Hepatocyte (in vitro differentiated cells): ENCODE measurements around the gene MED8. TPM values are rescaled to one million over a fixed set of nuclear protein-coding genes. Genes with fewer than 3 reads are reported as not detected.

Experiments used
- DNase-seq: peaks from one replicate; pipeline ENCODE4 v3.0.0-alpha.2; 2016; ENCODE audit warnings: low spot score
- H2AFZ ChIP-seq: fragments of 200-600 bp; sonication (generic); 2 replicates; pipeline ENCODE4 v1.6.0; 2016; ENCODE audit warnings: antibody characterized with exemption, mild to moderate bottlenecking
- H3K27ac ChIP-seq: fragments of 200-600 bp; sonication (generic); 2 replicates; pipeline ENCODE4 v1.5.1; 2016; ENCODE audit warnings: mild to moderate bottlenecking
- H3K27me3 ChIP-seq: fragments of 200-600 bp; sonication (generic); 2 replicates; pipeline ENCODE4 v1.6.1; 2016
- H3K36me3 ChIP-seq: fragments of 200-600 bp; sonication (generic); replicated peaks from 2 replicates; pipeline ENCODE4 v1.5.1; 2016; ENCODE audit warnings: low read depth; ENCODE audit not compliant: insufficient read depth
- H3K4me1 ChIP-seq: fragments of 200-600 bp; sonication (generic); 2 replicates; pipeline ENCODE4 v1.5.1; 2016; ENCODE audit warnings: mild to moderate bottlenecking, moderate library complexity; ENCODE audit not compliant: insufficient read depth
- H3K4me2 ChIP-seq: fragments of 200-600 bp; sonication (generic); 2 replicates; pipeline ENCODE4 v1.6.0; 2016
- H3K4me3 ChIP-seq: fragments of 200-600 bp; sonication (generic); 2 replicates; pipeline ENCODE4 v1.5.1; 2016; ENCODE audit warnings: mild to moderate bottlenecking
- H3K79me2 ChIP-seq: fragments of 200-600 bp; sonication (generic); 2 replicates; pipeline ENCODE4 v1.6.0; 2017; ENCODE audit warnings: mild to moderate bottlenecking
- H3K9me2 ChIP-seq: fragments of 200-600 bp; sonication (generic); replicated peaks from 2 replicates; pipeline ENCODE4 v1.6.0; 2017; ENCODE audit warnings: mild to moderate bottlenecking; ENCODE audit not compliant: insufficient read depth
- H3K9me3 ChIP-seq: fragments of 200-600 bp; sonication (generic); 2 replicates; pipeline ENCODE4 v1.5.1; 2016; ENCODE audit warnings: low read depth, mild to moderate bottlenecking
- H4K20me1 ChIP-seq: fragments of 200-600 bp; sonication (generic); 2 replicates; pipeline ENCODE4 v1.6.0; 2016; ENCODE audit warnings: mild to moderate bottlenecking; ENCODE audit not compliant: insufficient read depth, poor library complexity, severe bottlenecking
- EZH2 ChIP-seq: fragments of 200-600 bp; sonication (generic); IDR thresholded peaks from 2 replicates; pipeline ENCODE4 v1.6.1; 2016; ENCODE audit warnings: antibody characterized with exemption, mild to moderate bottlenecking, borderline replicate concordance
- EZH2phosphoT487 ChIP-seq: fragments of 200-600 bp; sonication (generic); IDR thresholded peaks from one replicate; pipeline ENCODE4 v1.6.1; 2018; ENCODE audit warnings: antibody characterized with exemption, mild to moderate bottlenecking, low read depth, moderate library complexity; ENCODE audit not compliant: unreplicated experiment, severe bottlenecking
- WGBS: methylation state at CpG from one replicate; pipeline ENCODE4 v1.1.6; 2016; ENCODE audit warnings: low lambda C conversion rate; ENCODE audit errors: missing lambda C conversion rate; 5-methylcytosine and 5-hydroxymethylcytosine counted together
- polyA plus RNA-seq: library from polyadenylated mRNA; unstranded; fragments of >200 nt; fragmentation: Nextera tagmentation; extraction: Ambion mirVana; gene quantifications from 2 replicates; pipeline ENCODE4 v1.2.1, GENCODE V29; 2016
- total RNA-seq: library from RNA; depleted of rRNA; stranded (reverse); fragments of >200 nt; gene quantifications from 2 replicates; pipeline ENCODE4 v1.2.3, GENCODE V29; 2014
- TF ChIP-seq, protein P1 (sequence below): fragments of 200-600 bp; sonication (generic); IDR thresholded peaks from 2 replicates; pipeline ENCODE4 v1.5.1; 2016; ENCODE audit warnings: antibody characterized with exemption, mild to moderate bottlenecking; ENCODE audit not compliant: poor library complexity

MED8 gene
- total and polyA plus RNA-seq, 2 experiments from 2014 or later, result 58.6 to 68.3 TPM

GRCh38 chr1:43426221-43426620, 36.6 kb upstream of the MED8 start:
- H3K9me3 ChIP-seq, result no peaks in the 10 kb centered on the region
- no peak overlapping the region for H3K4me3 ChIP-seq
- TF ChIP-seq, protein P1, sequence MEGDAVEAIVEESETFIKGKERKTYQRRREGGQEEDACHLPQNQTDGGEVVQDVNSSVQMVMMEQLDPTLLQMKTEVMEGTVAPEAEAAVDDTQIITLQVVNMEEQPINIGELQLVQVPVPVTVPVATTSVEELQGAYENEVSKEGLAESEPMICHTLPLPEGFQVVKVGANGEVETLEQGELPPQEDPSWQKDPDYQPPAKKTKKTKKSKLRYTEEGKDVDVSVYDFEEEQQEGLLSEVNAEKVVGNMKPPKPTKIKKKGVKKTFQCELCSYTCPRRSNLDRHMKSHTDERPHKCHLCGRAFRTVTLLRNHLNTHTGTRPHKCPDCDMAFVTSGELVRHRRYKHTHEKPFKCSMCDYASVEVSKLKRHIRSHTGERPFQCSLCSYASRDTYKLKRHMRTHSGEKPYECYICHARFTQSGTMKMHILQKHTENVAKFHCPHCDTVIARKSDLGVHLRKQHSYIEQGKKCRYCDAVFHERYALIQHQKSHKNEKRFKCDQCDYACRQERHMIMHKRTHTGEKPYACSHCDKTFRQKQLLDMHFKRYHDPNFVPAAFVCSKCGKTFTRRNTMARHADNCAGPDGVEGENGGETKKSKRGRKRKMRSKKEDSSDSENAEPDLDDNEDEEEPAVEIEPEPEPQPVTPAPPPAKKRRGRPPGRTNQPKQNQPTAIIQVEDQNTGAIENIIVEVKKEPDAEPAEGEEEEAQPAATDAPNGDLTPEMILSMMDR, result no peak
- no peak overlapping the region for H2AFZ ChIP-seq
- 87% methylated on average over 11 of the region's 11 CpGs for WGBS
- no peak for DNase-seq
- H3K36me3 ChIP-seq, result no peaks in the 10 kb centered on the region
- no peaks in the 10 kb centered on the region for H3K27me3 ChIP-seq
- H3K4me1 ChIP-seq, result no peaks in the 10 kb centered on the region
- no peaks in the 10 kb centered on the region for H3K79me2 ChIP-seq
- no peaks in the 10 kb centered on the region for H4K20me1 ChIP-seq
- H3K9me2 ChIP-seq, result no peaks in the 10 kb centered on the region
- no peak overlapping the region for H3K27ac ChIP-seq
- H3K4me2 ChIP-seq, result no peak overlapping the region

DNA sequence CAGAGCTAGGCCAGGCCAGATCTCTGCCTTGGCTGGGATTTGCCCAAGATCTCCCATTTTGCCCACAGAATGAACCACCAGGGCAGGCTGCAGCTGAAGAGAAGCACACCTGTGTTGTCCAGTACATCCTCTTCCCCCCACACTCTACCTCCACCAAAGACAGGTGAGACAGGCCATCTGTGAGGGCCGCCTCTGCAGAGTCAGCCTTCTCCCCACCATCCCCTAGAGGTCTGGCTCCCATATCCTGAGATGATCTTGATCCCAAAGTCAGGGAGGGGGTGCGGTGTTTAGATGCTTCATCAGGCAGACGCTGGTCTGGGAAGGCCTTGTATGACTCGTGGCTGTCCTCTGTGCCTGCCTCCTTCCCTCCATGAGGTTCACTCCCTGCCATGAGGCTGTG, 35.4 kb upstream of the MED8 start:
- H3K4me3 ChIP-seq, result no peak overlapping the region
- WGBS, result 97% methylated on average over 4 of the region's 4 CpGs
- no peaks in the 10 kb centered on the region for H3K36me3 ChIP-seq

GRCh38 chr1:43423672-43424550, 34.3 kb upstream of the MED8 start:
- WGBS, result 95% methylated on average over 23 of the region's 23 CpGs
- no peaks in the 10 kb centered on the region for H4K20me1 ChIP-seq
- H2AFZ ChIP-seq, result no peak overlapping the region
- no peaks in the 10 kb centered on the region for H3K4me1 ChIP-seq
- H3K27me3 ChIP-seq, result no peaks in the 10 kb centered on the region
- H3K4me2 ChIP-seq, result no peak overlapping the region
- no peak for TF ChIP-seq EZH2
- TF ChIP-seq, protein P1, result no peak
- H3K9me2 ChIP-seq, result no peaks in the 10 kb centered on the region
- H3K9me3 ChIP-seq, result no peaks in the 10 kb centered on the region
- H3K36me3 ChIP-seq, result no peaks in the 10 kb centered on the region
- H3K79me2 ChIP-seq, result no peaks in the 10 kb centered on the region
- H3K4me3 ChIP-seq, result no peak overlapping the region
- no peak overlapping the region for H3K27ac ChIP-seq
- DNase-seq, result no peak

More for the DNA sequence above, 35.4 kb upstream of the MED8 start:
- Histone ChIP-seq H3K79me2 (no peaks in the 10 kb centered on the region), H3K27me3 (no peaks in the 10 kb centered on the region), H3K9me3 (no peaks in the 10 kb centered on the region), H3K27ac (no peak overlapping the region), H3K9me2 (no peaks in the 10 kb centered on the region), H4K20me1 (no peaks in the 10 kb centered on the region), H3K4me2 (no peak overlapping the region), H3K4me1 (no peaks in the 10 kb centered on the region), H2AFZ (no peak overlapping the region)
- no peak for DNase-seq
- TF ChIP-seq, protein P1, result no peak
- no peak for TF ChIP-seq EZH2phosphoT487
- no peak for TF ChIP-seq EZH2
